ENCODE measurements around the gene CLN5.
"Not testable (repeated sequence)": the region's sequence is repeated elsewhere in the genome, so short reads cannot be mapped to it uniquely, and the experiment has no call there.

Gene CLN5

DNA sequence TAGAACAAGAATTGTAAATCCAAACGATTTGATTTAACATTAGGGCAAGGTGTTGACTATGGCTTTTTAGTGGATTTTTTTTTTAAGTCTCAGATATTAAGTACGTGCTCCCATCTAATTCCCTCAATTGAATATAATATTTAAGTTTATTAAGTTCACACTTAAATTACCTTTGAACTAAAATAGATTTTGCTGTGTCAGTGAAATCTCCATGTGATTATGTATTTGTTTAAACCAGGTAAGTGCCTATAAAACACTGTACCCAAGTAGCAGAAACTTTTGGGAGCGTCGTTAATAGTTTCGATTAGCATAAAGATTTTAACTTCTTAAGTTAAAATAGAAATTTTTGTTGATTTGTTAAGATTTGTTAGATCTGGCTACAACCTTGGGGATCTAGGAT is 1.6 kb downstream of the CLN5 start:
- Histone ChIP-seq H3K4me1 (ENCODE audit: control insufficient read depth in 2 of 2, insufficient read depth in 2 of 2, low read length in 2 of 2) (peaks cover 9 to 15% of the 10 kb centered on the region in 2 donors), H3K9ac (ENCODE audit: low read depth in 1 of 2, low read length in 2 of 2) (no peak overlapping the region), H3K36me3 (ENCODE audit: control insufficient read depth in 2 of 2, insufficient read depth in 2 of 2, low read length in 2 of 2) (peaks cover 8 to 9% of the 10 kb centered on the region in 2 donors), H3K4me3 (ENCODE audit: low read length in 2 of 2) (no peak overlapping the region), H3K27me3 (ENCODE audit: control insufficient read depth in 2 of 2, insufficient read depth in 2 of 2, low read length in 2 of 2) (no peaks in the 10 kb centered on the region), H3K9me3 (ENCODE audit: control insufficient read depth in 2 of 2, low read length in 2 of 2) (no peaks in the 10 kb centered on the region), H3K27ac (ENCODE audit: low read depth in 2 of 2, low read length in 2 of 2) (no peak overlapping the region)

DNA sequence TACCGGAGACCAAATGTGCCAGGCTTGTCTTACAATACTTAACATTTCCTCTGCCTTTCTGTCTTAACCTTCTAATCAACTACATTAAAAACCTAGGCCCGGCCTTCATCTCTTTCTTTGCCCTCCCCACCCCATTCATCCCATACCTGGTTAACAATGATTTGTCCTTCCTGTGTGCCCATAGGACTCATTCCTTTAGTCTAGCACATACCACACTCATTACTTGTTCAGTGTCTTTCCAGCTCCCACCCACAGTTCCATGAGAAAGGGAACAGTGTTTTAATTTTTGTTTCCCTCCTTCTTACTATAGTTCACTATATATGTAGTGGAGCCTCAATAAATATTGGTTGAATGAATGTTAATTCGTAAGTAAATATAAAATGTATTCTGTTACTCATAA is 2.4 kb downstream of the CLN5 start:
- Histone ChIP-seq H3K9me3 (ENCODE audit: control insufficient read depth in 2 of 2, low read length in 2 of 2) (no peaks in the 10 kb centered on the region), H3K27me3 (ENCODE audit: control insufficient read depth in 2 of 2, insufficient read depth in 2 of 2, low read length in 2 of 2) (no peaks in the 10 kb centered on the region), H3K4me3 (ENCODE audit: low read length in 2 of 2) (no peak overlapping the region), H3K9ac (ENCODE audit: low read depth in 1 of 2, low read length in 2 of 2) (no peak overlapping the region), H3K36me3 (ENCODE audit: control insufficient read depth in 2 of 2, insufficient read depth in 2 of 2, low read length in 2 of 2) (peaks cover 12% of the 10 kb centered on the region in 2 donors), H3K27ac (ENCODE audit: low read depth in 2 of 2, low read length in 2 of 2) (no peak overlapping the region), H3K4me1 (ENCODE audit: control insufficient read depth in 2 of 2, insufficient read depth in 2 of 2, low read length in 2 of 2) (peaks cover 9 to 15% of the 10 kb centered on the region in 2 donors)

GRCh38 chr13:77000475-77000874 is 8.6 kb downstream of the CLN5 start:
- Histone ChIP-seq H3K27me3 (ENCODE audit: control insufficient read depth in 2 of 2, insufficient read depth in 2 of 2, low read length in 2 of 2) (no peaks in the 10 kb centered on the region), H3K4me3 (ENCODE audit: low read length in 2 of 2) (no peak overlapping the region), H3K36me3 (ENCODE audit: control insufficient read depth in 2 of 2, insufficient read depth in 2 of 2, low read length in 2 of 2) (peaks cover 23 to 24% of the 10 kb centered on the region in 2 donors), H3K9ac (ENCODE audit: low read depth in 1 of 2, low read length in 2 of 2) (no peak overlapping the region), H3K4me1 (ENCODE audit: control insufficient read depth in 2 of 2, insufficient read depth in 2 of 2, low read length in 2 of 2) (peaks cover 3 to 4% of the 10 kb centered on the region in 2 donors), H3K9me3 (ENCODE audit: control insufficient read depth in 2 of 2, low read length in 2 of 2) (no peaks in the 10 kb centered on the region), H3K27ac (ENCODE audit: low read depth in 2 of 2, low read length in 2 of 2) (no peak overlapping the region)

DNA sequence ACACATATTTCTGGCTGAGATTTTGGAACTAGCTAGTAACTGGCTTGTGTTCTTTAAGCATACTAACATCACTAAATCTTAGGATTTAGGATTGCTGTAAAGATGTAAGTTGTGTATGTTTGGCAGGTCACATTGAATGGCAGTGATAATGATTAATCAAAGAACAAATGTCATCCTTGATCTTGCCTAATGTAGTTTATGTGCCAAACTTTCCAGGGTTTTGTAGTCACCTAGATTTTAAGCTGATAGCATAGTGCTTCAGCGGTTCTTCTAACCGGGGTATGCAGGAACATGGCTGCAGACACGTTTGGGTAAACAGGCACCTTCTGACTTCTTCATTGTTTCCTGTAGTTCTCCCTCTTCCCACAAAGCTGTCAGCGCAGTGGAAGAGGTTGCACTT is 9.7 kb downstream of the CLN5 start:
- Histone ChIP-seq H3K27me3 (ENCODE audit: control insufficient read depth in 2 of 2, insufficient read depth in 2 of 2, low read length in 2 of 2) (no peaks in the 10 kb centered on the region), H3K9ac (ENCODE audit: low read depth in 1 of 2, low read length in 2 of 2) (no peak overlapping the region), H3K9me3 (ENCODE audit: control insufficient read depth in 2 of 2, low read length in 2 of 2) (no peaks in the 10 kb centered on the region), H3K36me3 (ENCODE audit: control insufficient read depth in 2 of 2, insufficient read depth in 2 of 2, low read length in 2 of 2) (peaks cover 20 to 23% of the 10 kb centered on the region in 2 donors), H3K4me1 (ENCODE audit: control insufficient read depth in 2 of 2, insufficient read depth in 2 of 2, low read length in 2 of 2) (peaks cover 3 to 4% of the 10 kb centered on the region in 2 donors), H3K27ac (ENCODE audit: low read depth in 2 of 2, low read length in 2 of 2) (no peak overlapping the region), H3K4me3 (ENCODE audit: low read length in 2 of 2) (no peak overlapping the region)

GRCh38 chr13:77001963-77002587 is 10.2 kb downstream of the CLN5 start:
- no peak overlapping the region for H3K4me3 ChIP-seq (ENCODE audit: low read length in 2 of 2)
- H3K9ac ChIP-seq (ENCODE audit: low read depth in 1 of 2, low read length in 2 of 2), result no peak overlapping the region
- H3K4me1 ChIP-seq (ENCODE audit: control insufficient read depth in 2 of 2, insufficient read depth in 2 of 2, low read length in 2 of 2), result peaks cover 3 to 4% of the 10 kb centered on the region in 2 donors
- no peak overlapping the region for H3K27ac ChIP-seq (ENCODE audit: low read depth in 2 of 2, low read length in 2 of 2)
- H3K36me3 ChIP-seq (ENCODE audit: control insufficient read depth in 2 of 2, insufficient read depth in 2 of 2, low read length in 2 of 2), result peaks cover 25 to 26% of the 10 kb centered on the region in 2 donors
- no peaks in the 10 kb centered on the region for H3K9me3 ChIP-seq (ENCODE audit: control insufficient read depth in 2 of 2, low read length in 2 of 2)
- H3K27me3 ChIP-seq (ENCODE audit: control insufficient read depth in 2 of 2, insufficient read depth in 2 of 2, low read length in 2 of 2), result no peaks in the 10 kb centered on the region

- Histone ChIP-seq H3K4me1 (ENCODE audit: control insufficient read depth in 2 of 2, insufficient read depth in 2 of 2, low read length in 2 of 2) (peaks cover 3 to 4% of the 10 kb centered on the region in 2 donors), H3K36me3 (ENCODE audit: control insufficient read depth in 2 of 2, insufficient read depth in 2 of 2, low read length in 2 of 2) (peaks cover 30 to 31% of the 10 kb centered on the region in 2 donors), H3K4me3 (ENCODE audit: low read length in 2 of 2) (no peak overlapping the region), H3K27me3 (ENCODE audit: control insufficient read depth in 2 of 2, insufficient read depth in 2 of 2, low read length in 2 of 2) (no peaks in the 10 kb centered on the region), H3K9ac (ENCODE audit: low read depth in 1 of 2, low read length in 2 of 2) (no peak overlapping the region), H3K27ac (ENCODE audit: low read depth in 2 of 2, low read length in 2 of 2) (no peak overlapping the region), H3K9me3 (ENCODE audit: control insufficient read depth in 2 of 2, low read length in 2 of 2) (no peaks in the 10 kb centered on the region)
Observed at GRCh38 chr13:77002590-77003190, 10.8 kb downstream of the CLN5 start.

DNA sequence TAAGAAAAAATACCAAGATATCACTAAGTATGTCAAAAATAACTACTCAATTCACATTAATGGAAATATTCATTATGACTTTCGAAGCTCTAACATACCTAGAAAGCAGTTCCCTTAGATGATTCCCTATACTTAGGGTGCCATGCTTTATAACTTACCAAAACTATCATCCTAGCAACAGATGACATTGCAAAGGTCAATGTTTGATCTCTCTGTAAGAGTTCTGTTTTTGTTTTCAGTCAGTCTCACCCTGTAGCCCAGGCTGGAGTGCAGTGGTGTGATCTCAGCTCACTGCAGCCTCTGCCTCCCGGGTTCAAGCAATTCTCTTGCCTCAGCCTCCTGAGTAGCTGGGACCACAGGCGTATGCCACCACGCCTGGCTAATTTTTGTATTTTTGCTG is 16.5 kb downstream of the CLN5 start:
- not testable (repeated sequence) for H3K4me1 ChIP-seq (ENCODE audit: control insufficient read depth in 2 of 2, insufficient read depth in 2 of 2, low read length in 2 of 2); H3K9me3 ChIP-seq (ENCODE audit: control insufficient read depth in 2 of 2, low read length in 2 of 2); H3K9ac ChIP-seq (ENCODE audit: low read depth in 1 of 2, low read length in 2 of 2); H3K27me3 ChIP-seq (ENCODE audit: control insufficient read depth in 2 of 2, insufficient read depth in 2 of 2, low read length in 2 of 2); H3K4me3 ChIP-seq (ENCODE audit: low read length in 2 of 2); H3K27ac ChIP-seq (ENCODE audit: low read depth in 2 of 2, low read length in 2 of 2)
- H3K36me3 ChIP-seq (ENCODE audit: control insufficient read depth in 2 of 2, insufficient read depth in 2 of 2, low read length in 2 of 2), result peaks cover 49 to 51% of the 10 kb centered on the region in 2 donors

DNA sequence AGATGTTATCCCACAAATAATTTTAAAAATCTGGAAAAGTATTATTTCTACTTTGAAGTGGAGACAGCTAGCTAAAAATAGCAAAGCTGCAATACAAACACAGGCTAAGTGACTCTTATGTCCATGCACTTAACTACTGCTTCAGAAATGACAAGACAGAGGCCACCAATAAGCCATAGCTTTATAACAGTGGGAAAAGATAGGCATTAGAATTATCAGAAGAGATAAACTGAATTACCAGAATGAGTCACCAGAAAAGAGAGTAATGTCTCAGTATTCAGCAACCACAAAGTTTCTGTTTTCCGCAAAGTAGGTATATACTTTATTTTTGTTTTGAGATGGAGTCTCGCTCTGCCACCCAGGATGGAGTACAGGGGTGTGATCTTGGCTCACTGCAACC is 17.1 kb downstream of the CLN5 start:
- Histone ChIP-seq H3K4me1 (ENCODE audit: control insufficient read depth in 2 of 2, insufficient read depth in 2 of 2, low read length in 2 of 2) (peaks cover 2% of the 10 kb centered on the region in 2 donors), H3K36me3 (ENCODE audit: control insufficient read depth in 2 of 2, insufficient read depth in 2 of 2, low read length in 2 of 2) (peaks cover 53 to 55% of the 10 kb centered on the region in 2 donors)

GRCh38 chr13:77009719-77010118 is 17.8 kb downstream of the CLN5 start:
- H3K27ac ChIP-seq (ENCODE audit: low read depth in 2 of 2, low read length in 2 of 2); H3K27me3 ChIP-seq (ENCODE audit: control insufficient read depth in 2 of 2, insufficient read depth in 2 of 2, low read length in 2 of 2); H3K4me3 ChIP-seq (ENCODE audit: low read length in 2 of 2); H3K9me3 ChIP-seq (ENCODE audit: control insufficient read depth in 2 of 2, low read length in 2 of 2); H3K4me1 ChIP-seq (ENCODE audit: control insufficient read depth in 2 of 2, insufficient read depth in 2 of 2, low read length in 2 of 2); H3K9ac ChIP-seq (ENCODE audit: low read depth in 1 of 2, low read length in 2 of 2): not testable (repeated sequence)
- H3K36me3 ChIP-seq (ENCODE audit: control insufficient read depth in 2 of 2, insufficient read depth in 2 of 2, low read length in 2 of 2), result peaks cover 60 to 63% of the 10 kb centered on the region in 2 donors

More for the DNA sequence above, 17.1 kb downstream of the CLN5 start:
- no peak overlapping the region for H3K27ac ChIP-seq (ENCODE audit: low read depth in 2 of 2, low read length in 2 of 2)
- no peak overlapping the region for H3K9ac ChIP-seq (ENCODE audit: low read depth in 1 of 2, low read length in 2 of 2)
- H3K9me3 ChIP-seq (ENCODE audit: control insufficient read depth in 2 of 2, low read length in 2 of 2), result no peaks in the 10 kb centered on the region
- H3K4me3 ChIP-seq (ENCODE audit: low read length in 2 of 2), result no peak overlapping the region
- no peaks in the 10 kb centered on the region for H3K27me3 ChIP-seq (ENCODE audit: control insufficient read depth in 2 of 2, insufficient read depth in 2 of 2, low read length in 2 of 2)

- peaks cover 78% of the 10 kb centered on the region in 2 donors for H3K36me3 ChIP-seq (ENCODE audit: control insufficient read depth in 2 of 2, insufficient read depth in 2 of 2, low read length in 2 of 2)
- H3K4me3 ChIP-seq (ENCODE audit: low read length in 2 of 2), result no peak overlapping the region
- H3K4me1 ChIP-seq (ENCODE audit: control insufficient read depth in 2 of 2, insufficient read depth in 2 of 2, low read length in 2 of 2), result peaks cover 6 to 12% of the 10 kb centered on the region in 2 donors
- no peaks in the 10 kb centered on the region for H3K9me3 ChIP-seq (ENCODE audit: control insufficient read depth in 2 of 2, low read length in 2 of 2)
- H3K27ac ChIP-seq (ENCODE audit: low read depth in 2 of 2, low read length in 2 of 2), result peak overlapping the region; percentile 28 to 42
- no peaks in the 10 kb centered on the region for H3K27me3 ChIP-seq (ENCODE audit: control insufficient read depth in 2 of 2, insufficient read depth in 2 of 2, low read length in 2 of 2)
- H3K9ac ChIP-seq (ENCODE audit: low read depth in 1 of 2, low read length in 2 of 2), result no peak overlapping the region
Observed at GRCh38 chr13:77013853-77014542, 22.1 kb downstream of the CLN5 start.
